ENCODE data around the gene SERPINB4. TPM values are rescaled to one million over a fixed set of nuclear protein-coding genes. Genes with fewer than 3 reads are reported as not detected.
"Not testable (repeated sequence)": the region's sequence is repeated elsewhere in the genome, so short reads cannot be mapped to it uniquely, and the experiment has no call there.

Gene SERPINB4
- total RNA-seq, result not detected

- intact Hi-C loops (cut with micrococcal nuclease); H3K9me3 Mint-ChIP-seq; H3K4me3 Mint-ChIP-seq; DNase-seq; H3K4me1 Mint-ChIP-seq (ENCODE audit: low read depth); H3K27me3 Mint-ChIP-seq (ENCODE audit: low read depth); CTCF ChIA-PET; H3K27ac Mint-ChIP-seq; H3K36me3 Mint-ChIP-seq (ENCODE audit: low read depth): not testable (repeated sequence)
Measured at GRCh38 chr18:63644142-63644541, at the start of gene SERPINB4. SERPINB4 (minus strand) TSS chr18:63644256; CDS start chr18:63643577, 679 bp downstream.

- no peak overlapping the region for H3K4me3 Mint-ChIP-seq
- H3K9me3 Mint-ChIP-seq, result peaks cover 16% of the 10 kb centered on the region
Measured at GRCh38 chr18:63689064-63689463, 45.0 kb upstream of the SERPINB4 start.

GRCh38 chr18:63686871-63687270 is 42.8 kb upstream of the SERPINB4 start:
- Mint-ChIP-seq H3K9me3 (peaks cover 11% of the 10 kb centered on the region), H3K27ac (no peak overlapping the region), H3K4me1 (ENCODE audit: low read depth) (no peaks in the 10 kb centered on the region), H3K4me3 (no peak overlapping the region), H3K27me3 (ENCODE audit: low read depth) (peaks cover 3% of the 10 kb centered on the region), H3K36me3 (ENCODE audit: low read depth) (no peaks in the 10 kb centered on the region)
- DNase-seq, result no peak
- intact Hi-C loops (cut with micrococcal nuclease), result no loop called here
- CTCF ChIA-PET, result interaction anchor here (0.6 kb wide), 1 partner anchor 38 kb away, joined by 3 read pairs; no protein-coding TSS in a partner anchor

More at GRCh38 chr18:63689064-63689463, 45.0 kb upstream of the SERPINB4 start:
- Mint-ChIP-seq H3K27ac (no peak overlapping the region), H3K36me3 (ENCODE audit: low read depth) (no peaks in the 10 kb centered on the region), H3K4me1 (ENCODE audit: low read depth) (no peaks in the 10 kb centered on the region), H3K27me3 (ENCODE audit: low read depth) (peaks cover 3% of the 10 kb centered on the region)
- intact Hi-C loops (cut with micrococcal nuclease), result no loop called here
- no peak for DNase-seq
- CTCF ChIA-PET, result no interaction called here

- intact Hi-C loops (cut with micrococcal nuclease), result no loop called here
- Mint-ChIP-seq H3K9me3 (peaks cover 4% of the 10 kb centered on the region), H3K27me3 (ENCODE audit: low read depth) (peaks cover 5% of the 10 kb centered on the region), H3K36me3 (ENCODE audit: low read depth) (no peaks in the 10 kb centered on the region), H3K27ac (no peak overlapping the region), H3K4me3 (no peak overlapping the region), H3K4me1 (ENCODE audit: low read depth) (no peaks in the 10 kb centered on the region)
- DNase-seq, result no peak
- CTCF ChIA-PET, result no interaction called here
Measured at GRCh38 chr18:63684718-63685117, 40.7 kb upstream of the SERPINB4 start.

GRCh38 chr18:63683890-63684289 is 39.8 kb upstream of the SERPINB4 start:
- Mint-ChIP-seq H3K36me3 (ENCODE audit: low read depth) (no peaks in the 10 kb centered on the region), H3K9me3 (no peaks in the 10 kb centered on the region), H3K27me3 (ENCODE audit: low read depth) (peaks cover 5% of the 10 kb centered on the region), H3K4me1 (ENCODE audit: low read depth) (no peaks in the 10 kb centered on the region), H3K4me3 (no peak overlapping the region), H3K27ac (no peak overlapping the region)
- CTCF ChIA-PET, result no interaction called here
- no peak for DNase-seq
- intact Hi-C loops (cut with micrococcal nuclease), result no loop called here

- DNase-seq, result no peak
- Mint-ChIP-seq H3K27ac (no peak overlapping the region), H3K9me3 (no peaks in the 10 kb centered on the region), H3K36me3 (ENCODE audit: low read depth) (no peaks in the 10 kb centered on the region), H3K4me3 (no peak overlapping the region), H3K27me3 (ENCODE audit: low read depth) (peaks cover 5% of the 10 kb centered on the region), H3K4me1 (ENCODE audit: low read depth) (no peaks in the 10 kb centered on the region)
- intact Hi-C loops (cut with micrococcal nuclease), result no loop called here
- CTCF ChIA-PET, result no interaction called here
Measured at GRCh38 chr18:63683152-63683551, 39.1 kb upstream of the SERPINB4 start.

- no peak overlapping the region for H3K27ac Mint-ChIP-seq
- peaks cover 5% of the 10 kb centered on the region for H3K27me3 Mint-ChIP-seq (ENCODE audit: low read depth)
- intact Hi-C loops (cut with micrococcal nuclease), result no loop called here
- DNase-seq, result no peak
- no peaks in the 10 kb centered on the region for H3K36me3 Mint-ChIP-seq (ENCODE audit: low read depth)
- CTCF ChIA-PET, result no interaction called here
- H3K4me3 Mint-ChIP-seq, result no peak overlapping the region
- H3K4me1 Mint-ChIP-seq (ENCODE audit: low read depth), result no peaks in the 10 kb centered on the region
- no peaks in the 10 kb centered on the region for H3K9me3 Mint-ChIP-seq
Measured at GRCh38 chr18:63681449-63682340, 37.6 kb upstream of the SERPINB4 start.

GRCh38 chr18:63679820-63680606 is 36.0 kb upstream of the SERPINB4 start:
- Mint-ChIP-seq H3K9me3 (no peaks in the 10 kb centered on the region), H3K27me3 (ENCODE audit: low read depth) (peaks cover 4% of the 10 kb centered on the region), H3K36me3 (ENCODE audit: low read depth) (no peaks in the 10 kb centered on the region), H3K4me3 (no peak overlapping the region), H3K27ac (no peak overlapping the region), H3K4me1 (ENCODE audit: low read depth) (no peaks in the 10 kb centered on the region)
- CTCF ChIA-PET, result no interaction called here
- DNase-seq, result no peak
- intact Hi-C loops (cut with micrococcal nuclease), result loop anchor here (5.0 kb wide), 1 partner anchor 163 kb away; no protein-coding TSS in a partner anchor

GRCh38 chr18:63677500-63678225 is 33.6 kb upstream of the SERPINB4 start:
- no peak overlapping the region for H3K27ac Mint-ChIP-seq
- no peaks in the 10 kb centered on the region for H3K4me1 Mint-ChIP-seq (ENCODE audit: low read depth)
- CTCF ChIA-PET, result no interaction called here
- intact Hi-C loops (cut with micrococcal nuclease), result loop anchor here (5.0 kb wide), 1 partner anchor 160 kb away; no protein-coding TSS in a partner anchor
- no peaks in the 10 kb centered on the region for H3K36me3 Mint-ChIP-seq (ENCODE audit: low read depth)
- DNase-seq, result no peak
- no peak overlapping the region for H3K4me3 Mint-ChIP-seq
- H3K27me3 Mint-ChIP-seq (ENCODE audit: low read depth), result peaks cover 2% of the 10 kb centered on the region
- no peaks in the 10 kb centered on the region for H3K9me3 Mint-ChIP-seq

GRCh38 chr18:63676526-63677323 is 32.7 kb upstream of the SERPINB4 start:
- Mint-ChIP-seq H3K9me3 (no peaks in the 10 kb centered on the region), H3K27me3 (ENCODE audit: low read depth) (peaks cover 2% of the 10 kb centered on the region), H3K27ac (no peak overlapping the region), H3K4me1 (ENCODE audit: low read depth) (no peaks in the 10 kb centered on the region), H3K36me3 (ENCODE audit: low read depth) (no peaks in the 10 kb centered on the region), H3K4me3 (no peak overlapping the region)
- peak; percentile 4 for DNase-seq
- intact Hi-C loops (cut with micrococcal nuclease), result loop anchor here (5.0 kb wide), 1 partner anchor 159 kb away; no protein-coding TSS in a partner anchor
- CTCF ChIA-PET, result no interaction called here

- no peak for DNase-seq
- CTCF ChIA-PET, result interaction anchor here (0.6 kb wide), 1 partner anchor 194 kb away, joined by 3 read pairs; no protein-coding TSS in a partner anchor
- H3K4me3 Mint-ChIP-seq, result no peak overlapping the region
- no peaks in the 10 kb centered on the region for H3K27me3 Mint-ChIP-seq (ENCODE audit: low read depth)
- H3K36me3 Mint-ChIP-seq (ENCODE audit: low read depth), result no peaks in the 10 kb centered on the region
- no peak overlapping the region for H3K27ac Mint-ChIP-seq
- H3K9me3 Mint-ChIP-seq, result peaks cover 3% of the 10 kb centered on the region
- intact Hi-C loops (cut with micrococcal nuclease), result no loop called here
- no peaks in the 10 kb centered on the region for H3K4me1 Mint-ChIP-seq (ENCODE audit: low read depth)
Measured at GRCh38 chr18:63664571-63664970, 20.5 kb upstream of the SERPINB4 start.

Data from activated naive CD4-positive, alpha-beta T cell treated with anti-CD3 and anti-CD28 coated beads for 36 hours (primary cell).